ENCODE data around the gene COPRS.

The COPRS gene

GRCh38 chr17:31807846-31808245 lies 51.2 kb downstream of the COPRS start:
- no peak for DNase-seq (ENCODE audit: low read depth)

GRCh38 chr17:31806921-31807320 lies 52.1 kb downstream of the COPRS start:
- no peak for DNase-seq (ENCODE audit: low read depth)

DNA sequence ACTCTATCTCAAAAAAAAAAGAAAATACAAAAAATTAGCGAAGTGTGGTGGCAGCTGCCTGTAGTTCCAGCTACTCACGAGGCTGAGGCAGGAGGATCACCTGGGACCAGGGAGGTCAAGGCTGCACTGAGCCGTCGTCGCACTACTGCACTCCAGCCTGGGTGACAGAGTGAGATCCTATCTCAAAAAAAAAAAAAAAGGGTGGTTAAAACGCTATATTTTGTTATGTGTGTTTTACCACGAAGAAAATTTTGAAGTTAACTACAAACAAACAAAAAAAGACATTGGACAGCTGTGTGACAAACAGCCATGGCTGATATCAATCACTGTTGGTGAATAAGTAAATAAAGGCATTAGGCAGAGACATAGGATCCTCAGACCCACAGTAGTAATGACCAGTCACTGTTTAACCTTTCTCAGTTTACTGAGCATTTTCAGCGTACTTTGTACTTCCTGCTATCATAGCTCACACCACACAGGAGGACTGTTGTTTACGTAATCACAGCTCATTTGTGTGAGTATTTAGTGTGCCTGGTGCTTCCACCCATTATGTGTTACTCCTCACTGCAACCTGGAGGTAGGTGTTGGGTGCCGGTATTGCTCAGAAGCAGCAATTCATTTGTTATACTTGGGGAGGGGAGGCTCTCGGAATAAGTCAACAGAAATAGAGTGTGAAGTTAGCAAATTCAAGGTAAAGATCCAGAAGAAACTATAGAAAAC lies 55.4 kb downstream of the COPRS start:
- DNase-seq (ENCODE audit: low read depth): no peak

DNA sequence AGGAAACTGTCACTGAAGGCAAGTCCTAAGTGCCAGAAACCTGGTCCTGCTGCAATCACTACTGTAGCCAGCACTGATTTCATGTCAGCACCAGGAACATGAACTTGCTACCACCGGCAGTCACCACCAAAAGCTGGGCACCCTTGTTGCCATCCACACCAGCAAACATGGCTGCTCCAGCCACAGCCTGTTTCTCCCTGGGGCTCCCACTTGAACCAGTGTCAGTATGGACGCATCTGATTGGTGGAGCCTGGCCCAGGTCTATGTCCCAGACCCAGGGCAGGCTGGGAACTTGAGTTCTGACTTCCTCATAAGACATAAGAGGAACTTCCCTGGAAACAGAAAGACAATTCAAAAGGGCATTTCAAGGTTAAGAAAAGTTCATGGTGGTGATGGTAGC lies 56.5 kb downstream of the COPRS start:
- DNase-seq (ENCODE audit: low read depth): no peak

Data from HS-5 (cell line).